ENCODE measurements around the gene MAGI2.

MAGI2 gene

GRCh38 chr7:79286181-79286580 is 167.3 kb downstream of the MAGI2 start:
- Mint-ChIP-seq H3K4me3 (no peak overlapping the region), H3K4me1 (no peaks in the 10 kb centered on the region), H3K36me3 (no peaks in the 10 kb centered on the region), H3K27me3 (no peaks in the 10 kb centered on the region), H3K27ac (no peak overlapping the region), H3K9me3 (no peaks in the 10 kb centered on the region)

GRCh38 chr7:79285756-79286155 is 167.7 kb downstream of the MAGI2 start:
- Mint-ChIP-seq H3K4me1 (no peaks in the 10 kb centered on the region), H3K27me3 (no peaks in the 10 kb centered on the region), H3K36me3 (no peaks in the 10 kb centered on the region), H3K27ac (no peak overlapping the region), H3K9me3 (no peaks in the 10 kb centered on the region), H3K4me3 (no peak overlapping the region)

- Mint-ChIP-seq H3K27ac (no peak overlapping the region), H3K4me3 (no peak overlapping the region), H3K27me3 (no peaks in the 10 kb centered on the region), H3K36me3 (no peaks in the 10 kb centered on the region), H3K4me1 (no peaks in the 10 kb centered on the region), H3K9me3 (no peaks in the 10 kb centered on the region)
Observed at GRCh38 chr7:79284211-79284610, 169.3 kb downstream of the MAGI2 start.

GRCh38 chr7:79282882-79283602 is 170.4 kb downstream of the MAGI2 start:
- Mint-ChIP-seq H3K36me3 (no peaks in the 10 kb centered on the region), H3K27ac (no peak overlapping the region), H3K4me1 (no peaks in the 10 kb centered on the region), H3K27me3 (no peaks in the 10 kb centered on the region), H3K9me3 (no peaks in the 10 kb centered on the region), H3K4me3 (no peak overlapping the region)

GRCh38 chr7:79282070-79282694 is 171.3 kb downstream of the MAGI2 start:
- Mint-ChIP-seq H3K9me3 (no peaks in the 10 kb centered on the region), H3K27me3 (no peaks in the 10 kb centered on the region), H3K36me3 (no peaks in the 10 kb centered on the region), H3K4me3 (no peak overlapping the region), H3K27ac (no peak overlapping the region), H3K4me1 (no peaks in the 10 kb centered on the region)

GRCh38 chr7:79281426-79281825 is 172.0 kb downstream of the MAGI2 start:
- no peaks in the 10 kb centered on the region for H3K27me3 Mint-ChIP-seq
- no peaks in the 10 kb centered on the region for H3K36me3 Mint-ChIP-seq
- H3K27ac Mint-ChIP-seq = no peak overlapping the region
- H3K4me1 Mint-ChIP-seq = no peaks in the 10 kb centered on the region
- H3K4me3 Mint-ChIP-seq = no peak overlapping the region
- H3K9me3 Mint-ChIP-seq = no peaks in the 10 kb centered on the region

GRCh38 chr7:79272938-79273337 is 180.5 kb downstream of the MAGI2 start:
- Mint-ChIP-seq H3K27me3 (no peaks in the 10 kb centered on the region), H3K4me1 (no peaks in the 10 kb centered on the region), H3K4me3 (no peak overlapping the region), H3K36me3 (no peaks in the 10 kb centered on the region), H3K9me3 (no peaks in the 10 kb centered on the region), H3K27ac (no peak overlapping the region)

- Mint-ChIP-seq H3K9me3 (no peaks in the 10 kb centered on the region), H3K4me3 (no peak overlapping the region), H3K27ac (no peak overlapping the region), H3K27me3 (no peaks in the 10 kb centered on the region), H3K4me1 (no peaks in the 10 kb centered on the region), H3K36me3 (no peaks in the 10 kb centered on the region)
Observed at GRCh38 chr7:79272066-79272669, 181.3 kb downstream of the MAGI2 start.

GRCh38 chr7:79268730-79269129 is 184.7 kb downstream of the MAGI2 start:
- Mint-ChIP-seq H3K27ac (no peak overlapping the region), H3K9me3 (no peaks in the 10 kb centered on the region), H3K36me3 (no peaks in the 10 kb centered on the region), H3K4me1 (no peaks in the 10 kb centered on the region), H3K4me3 (no peak overlapping the region), H3K27me3 (no peaks in the 10 kb centered on the region)

GRCh38 chr7:79258826-79259225 is 194.6 kb downstream of the MAGI2 start:
- H3K27me3 Mint-ChIP-seq = no peaks in the 10 kb centered on the region
- H3K4me1 Mint-ChIP-seq = no peaks in the 10 kb centered on the region
- no peak overlapping the region for H3K4me3 Mint-ChIP-seq
- H3K36me3 Mint-ChIP-seq = no peaks in the 10 kb centered on the region
- H3K9me3 Mint-ChIP-seq = no peaks in the 10 kb centered on the region
- H3K27ac Mint-ChIP-seq = no peak overlapping the region

- Mint-ChIP-seq H3K9me3 (no peaks in the 10 kb centered on the region), H3K36me3 (no peaks in the 10 kb centered on the region), H3K27ac (no peak overlapping the region), H3K27me3 (no peaks in the 10 kb centered on the region), H3K4me1 (no peaks in the 10 kb centered on the region), H3K4me3 (no peak overlapping the region)
Observed at GRCh38 chr7:79257959-79258358, 195.5 kb downstream of the MAGI2 start.

GRCh38 chr7:79245623-79246249 is 207.7 kb downstream of the MAGI2 start:
- H3K36me3 Mint-ChIP-seq = no peaks in the 10 kb centered on the region
- no peak overlapping the region for H3K4me3 Mint-ChIP-seq
- H3K9me3 Mint-ChIP-seq = no peaks in the 10 kb centered on the region
- no peaks in the 10 kb centered on the region for H3K27me3 Mint-ChIP-seq
- H3K27ac Mint-ChIP-seq = no peak overlapping the region
- H3K4me1 Mint-ChIP-seq = no peaks in the 10 kb centered on the region

GRCh38 chr7:79244482-79244881 is 209.0 kb downstream of the MAGI2 start:
- H3K9me3 Mint-ChIP-seq = no peaks in the 10 kb centered on the region
- H3K36me3 Mint-ChIP-seq = no peaks in the 10 kb centered on the region
- no peaks in the 10 kb centered on the region for H3K4me1 Mint-ChIP-seq
- H3K27me3 Mint-ChIP-seq = no peaks in the 10 kb centered on the region
- no peak overlapping the region for H3K27ac Mint-ChIP-seq
- H3K4me3 Mint-ChIP-seq = no peak overlapping the region

- H3K9me3 Mint-ChIP-seq = no peaks in the 10 kb centered on the region
- H3K4me3 Mint-ChIP-seq = no peak overlapping the region
- H3K27ac Mint-ChIP-seq = no peak overlapping the region
- no peaks in the 10 kb centered on the region for H3K4me1 Mint-ChIP-seq
- no peaks in the 10 kb centered on the region for H3K27me3 Mint-ChIP-seq
- no peaks in the 10 kb centered on the region for H3K36me3 Mint-ChIP-seq
Observed at GRCh38 chr7:79241288-79242060, 212.0 kb downstream of the MAGI2 start.

- Mint-ChIP-seq H3K9me3 (peaks cover 5% of the 10 kb centered on the region), H3K36me3 (no peaks in the 10 kb centered on the region), H3K4me1 (no peaks in the 10 kb centered on the region), H3K27me3 (no peaks in the 10 kb centered on the region), H3K27ac (no peak overlapping the region), H3K4me3 (no peak overlapping the region)
Observed at GRCh38 chr7:79240413-79240812, 213.1 kb downstream of the MAGI2 start.

Data from activated naive CD4-positive, alpha-beta T cell treated with anti-CD3 and anti-CD28 coated beads, Interleukin-2, amount 50 U/mL, for 24 hours (primary cell).